Ishikawa (cell line): Measurements from ENCODE around the gene DHDH.

Experiments
- CEBPB ChIP-seq: IDR thresholded peaks from 2 replicates; pipeline ENCODE4 v1.6.1; 2012
- CREB1 ChIP-seq: IDR thresholded peaks from 2 replicates; pipeline ENCODE4 v1.6.1; 2012; ENCODE audit warnings: low read depth
- EGR1 ChIP-seq: IDR thresholded peaks from 2 replicates; pipeline ENCODE4 v1.6.1; 2012
- EP300 ChIP-seq: IDR thresholded peaks from 2 replicates; pipeline ENCODE4 v1.6.1; 2012; ENCODE audit warnings: borderline replicate concordance
- FOXM1 ChIP-seq: IDR thresholded peaks from 2 replicates; pipeline ENCODE4 v1.6.1; 2012; ENCODE audit warnings: low read depth, borderline replicate concordance
- MAX ChIP-seq: IDR thresholded peaks from 2 replicates; pipeline ENCODE4 v1.6.1; 2012
- NFIC ChIP-seq: IDR thresholded peaks from 2 replicates; pipeline ENCODE4 v1.6.1; 2012
- RAD21 ChIP-seq: IDR thresholded peaks from 2 replicates; pipeline ENCODE4 v1.6.1; 2012; ENCODE audit warnings: low read depth
- REST ChIP-seq: IDR thresholded peaks from 2 replicates; pipeline ENCODE4 v1.6.1; 2012; ENCODE audit warnings: low read depth, mild to moderate bottlenecking
- TAF1 ChIP-seq: IDR thresholded peaks from 2 replicates; pipeline ENCODE4 v1.6.1; 2012; ENCODE audit warnings: low read depth, mild to moderate bottlenecking
- TCF12 ChIP-seq: IDR thresholded peaks from 2 replicates; pipeline ENCODE4 v1.6.1; 2012; ENCODE audit warnings: low read depth
- TEAD4 ChIP-seq: IDR thresholded peaks from 2 replicates; pipeline ENCODE4 v1.6.1; 2012
- USF1 ChIP-seq: IDR thresholded peaks from 2 replicates; pipeline ENCODE4 v1.6.1; 2012
- YY1 ChIP-seq: IDR thresholded peaks from 2 replicates; pipeline ENCODE4 v1.6.1; 2012; ENCODE audit warnings: low read depth
- ZBTB7A ChIP-seq: IDR thresholded peaks from 2 replicates; pipeline ENCODE4 v1.6.1; 2012; ENCODE audit warnings: low read depth

DHDH gene

GRCh38 chr19:48910803-48911202 is 22.7 kb upstream of the DHDH start:
- TF ChIP-seq RAD21, result no peak
- TF ChIP-seq ZBTB7A, result no peak
- TF ChIP-seq EP300, result no peak

GRCh38 chr19:48913114-48913889 is 20.2 kb upstream of the DHDH start:
- TF ChIP-seq REST, result no peak
- TF ChIP-seq TAF1, result no peak
- TF ChIP-seq TCF12, result no peak
- TF ChIP-seq FOXM1, result no peak
- TF ChIP-seq MAX, result no peak
- no peak for TF ChIP-seq YY1
- TF ChIP-seq EP300, result no peak
- no peak for TF ChIP-seq CEBPB
- no peak for TF ChIP-seq USF1
- no peak for TF ChIP-seq NFIC
- TF ChIP-seq EGR1, result no peak
- no peak for TF ChIP-seq ZBTB7A
- TF ChIP-seq CREB1, result no peak
- TF ChIP-seq TEAD4, result no peak
- TF ChIP-seq RAD21, result no peak

GRCh38 chr19:48914181-48914580 is 19.3 kb upstream of the DHDH start:
- TF ChIP-seq FOXM1 (no peak), TCF12 (no peak), CEBPB (no peak), REST (no peak), YY1 (no peak), EGR1 (no peak), USF1 (no peak), ZBTB7A (no peak), RAD21 (no peak), TEAD4 (no peak), CREB1 (no peak), TAF1 (no peak), MAX (no peak), EP300 (no peak), NFIC (no peak)

- no peak for TF ChIP-seq EP300
- no peak for TF ChIP-seq ZBTB7A
- no peak for TF ChIP-seq TEAD4
- TF ChIP-seq FOXM1, result no peak
- no peak for TF ChIP-seq CREB1
- TF ChIP-seq USF1, result no peak
- no peak for TF ChIP-seq REST
- no peak for TF ChIP-seq YY1
- TF ChIP-seq MAX, result no peak
- TF ChIP-seq NFIC, result no peak
Observed at GRCh38 chr19:48915757-48916156, 17.7 kb upstream of the DHDH start.
